Heart left ventricle (tissue), 16 donors: ENCODE measurements around the gene SPTBN1. TPM values are rescaled to one million over a fixed set of nuclear protein-coding genes. Genes with fewer than 3 reads are reported as not detected.

ENCODE experiments used
- ATAC-seq, 4 donors: fragments of 200-7000 bp; cut with Tn5 transposase; one replicate each; pipeline ENCODE4 v1.9.1; 2020 to 2022; ENCODE audit warnings: moderate library complexity in 4 of 4, mild to moderate bottlenecking in 3 of 4, moderate number of reproducible peaks in 1 of 4
- DNase-seq, 5 donors: peaks; one replicate each; pipeline ENCODE4 v3.0.0-alpha.2; 2020
- H3K27ac ChIP-seq, 12 donors: fragments of 200-600 bp; sonication (generic) in 4 of 12; one replicate each; pipeline versions ENCODE4 v1.5.0 to v1.8.0; 2016 to 2022; ENCODE audit warnings: mild to moderate bottlenecking in 2 of 12
- H3K27me3 ChIP-seq, 9 donors: fragments of 200-600 bp; sonication (generic) in 2 of 9; one replicate each; pipeline versions ENCODE4 v1.5.1 to v1.8.0; 2016 to 2022; ENCODE audit warnings: mild to moderate bottlenecking in 3 of 9
- H3K36me3 ChIP-seq, 9 donors: fragments of 200-600 bp; sonication (generic) in 2 of 9; one replicate each; pipeline versions ENCODE4 v1.5.0 to v1.8.0; 2018 to 2022; ENCODE audit warnings: mild to moderate bottlenecking in 2 of 9
- H3K4me1 ChIP-seq, 12 donors: fragments of 200-600 bp; sonication (generic) in 4 of 12; one replicate each; pipeline versions ENCODE4 v1.5.0 to v1.8.0; 2016 to 2022; ENCODE audit warnings: mild to moderate bottlenecking in 3 of 12
- H3K4me3 ChIP-seq, 12 donors: fragments of 200-600 bp; sonication (generic) in 4 of 12; one replicate each; pipeline versions ENCODE4 v1.5.0 to v1.8.0; 2017 to 2022; ENCODE audit warnings: mild to moderate bottlenecking in 9 of 12, moderate library complexity in 4 of 12
- H3K9me3 ChIP-seq, 12 donors: fragments of 200-600 bp; sonication (generic) in 4 of 12; one replicate each; pipeline versions ENCODE4 v1.5.0 to v1.8.0; 2016 to 2022; ENCODE audit warnings: mild to moderate bottlenecking in 1 of 12
- CTCF ChIP-seq, 12 donors: fragments of 200-600 bp; sonication (generic) in 4 of 12; IDR thresholded peaks; one replicate each; pipeline versions ENCODE4 v1.5.0 to v1.8.0; 2018 to 2022; ENCODE audit warnings: antibody characterized with exemption in 12 of 12, mild to moderate bottlenecking in 5 of 12
- POLR2A ChIP-seq, 2 donors: fragments of 450-650 bp; IDR thresholded peaks; one replicate each; pipeline ENCODE4 v1.6.1; 2017; ENCODE audit warnings: antibody characterized with exemption in 2 of 2, mild to moderate bottlenecking in 2 of 2, moderate library complexity in 2 of 2
- WGBS, 4 donors: extraction: QIAGEN DNeasy Blood & Tissue Kit in 2 of 4; methylation state at CpG; one replicate each; pipeline versions ENCODE4 v1.1.5 to v1.1.7; 2013 to 2018; 5-methylcytosine and 5-hydroxymethylcytosine counted together
- intact Hi-C, 10 donors: fragments of 100-400 bp; cut with DNase I; formaldehyde crosslinking; loops; one replicate each; pipeline versions ENCODE4 v1.11.1 to v1.14.2; 2022
- long read RNA-seq, 3 donors: library from polyadenylated mRNA; unstranded; transcript quantifications; one replicate each; pipeline ENCODE4 v2.0.0, GENCODE V29; 2020 to 2021
- polyA plus RNA-seq, 2 donors: library from polyadenylated mRNA; stranded (reverse); fragments of 200-250 nt; gene quantifications; one replicate each; pipeline ENCODE4 v1.2.3, GENCODE V29; 2013
- total RNA-seq, 9 donors: library from RNA; depleted of rRNA in 2 of 9; stranded (reverse); fragments of >200 nt in 2 of 9; fragmentation: NEBNext Ultra II Directional in 3 of 9; extraction: Animal tissue kit (Norgen Biotek cat#: 25700) in 3 of 9; gene quantifications; one replicate each; pipeline versions ENCODE4 v1.1.0 to v1.2.4, GENCODE V29; 2016 to 2023
- donor health status: ischemic (EF 13 %, LVEDD 7.1; RV severe dilation, severe dysfunction).
- donor health status: healthy with polysubstance abuse.
- donor health status: DM: no; HTN: yes; CAD: no.
- donor health status: DM: no; HTN: no; CAD: no.
- donor health status: ischemic (EF 25% LVEDD 6.9; RV normal size, moderate dysfunction).
- donor health status: ischemic (EF 25% LVEDD 5.7; RV mildly dilated, moderate dysfunction).
- donor health status: healthy.
- donor health status: DM: yes; HTN: yes; CAD: no.
- donor health status: ischemic (EF 35%, LVEDD 5.7; RV mildly dilated, moderate dysfunction).
- donor health status: nonischemic (EF 11% LVEDD 7.7; RV severe dilation, severe dysfunction).
- donor health status: DM: yes; HTN: yes; CAD: no.
- donor health status: PGD.
- donor health status: ischemic (EF 29% LVEDD 5.4; RV normal size, mild dysfunction).
- donor health status: nonischemic (EF 23%, LVEDD 6.1; RV moderate dilation, normal function).

SPTBN1 gene
- total RNA-seq (100 to 1,000 TPM; 378 to 659 (median 424) TPM), polyA plus RNA-seq (100 to 1,000 TPM; 124 to 170 TPM)
- long read RNA-seq, donor 1, transcript SPTBN1-204 (4 exons, 3,332 nt) = major isoform, 14 of 337 reads
- long read RNA-seq, donor 1, partial matches to known transcripts = 256 of 337 reads
- long read RNA-seq, donor 1, other reads (novel, unspliced or antisense) = 63 of 337 reads
- long read RNA-seq, donor 2, transcript SPTBN1-204 (4 exons, 3,332 nt) = major isoform, 14 of 269 reads
- long read RNA-seq, donor 2, partial matches to known transcripts = 183 of 269 reads
- long read RNA-seq, donor 2, other reads (novel, unspliced or antisense) = 68 of 269 reads
- long read RNA-seq, donor 3, transcript SPTBN1-204 (4 exons, 3,332 nt) = major isoform, 7 of 270 reads
- long read RNA-seq, donor 3, partial matches to known transcripts = 192 of 270 reads
- long read RNA-seq, donor 3, other reads (novel, unspliced or antisense) = 71 of 270 reads

GRCh38 chr2:54455563-54456361, at the start of gene SPTBN1:
Gene SPTBN1 (plus strand): TSS chr2:54456327. CDS start chr2:54526419, 70,092 bp downstream.
- 0 to 1% (median 1%) methylated on average over 21 to 62 of the region's 67 CpGs for WGBS, 4 donors
- TF ChIP-seq CTCF (IDR thresholded peaks at IDR 0.05) (peak in 3 of 12 donors; percentile 6 to 20 (median 15)), POLR2A (IDR thresholded peaks at IDR 0.05) (peak in 1 of 2 donors; percentile 63)
- peak within 1 kb of the TSS; percentile 72 to 98 (median 84) for H3K4me3 ChIP-seq
- H3K4me1 ChIP-seq = peaks cover 7 to 43% (median 30%) of the 10 kb centered on the region in 12 donors
- H3K27ac ChIP-seq = peak within 1 kb of the TSS; percentile 92 to 99 (median 97)
- peak; percentile 94 to 95 (median 95) for DNase-seq
- peaks cover 0 to 39% (median 0%) of the 10 kb centered on the region in 9 donors for H3K27me3 ChIP-seq
- peak; percentile 91 to 94 (median 94) for ATAC-seq
- H3K36me3 ChIP-seq = peaks cover 0 to 4% (median 0%) of the 10 kb centered on the region in 9 donors
- intact Hi-C loops = loop anchor here in 8 of 10 donors (1.0 to 10.0 kb wide), 14 partner anchors 33 to 251 kb away; a partner anchor contains a TSS
- no peaks in the 10 kb centered on the region for H3K9me3 ChIP-seq

GRCh38 chr2:54407693-54408092, 48.4 kb upstream of the SPTBN1 start:
- H3K4me1 ChIP-seq = peaks cover 0 to 43% (median 20%) of the 10 kb centered on the region in 12 donors
- DNase-seq (no peak), ATAC-seq (peak in 2 of 4 donors; percentile 47 to 69)
- TF ChIP-seq CTCF (IDR thresholded peaks at IDR 0.05) (no peak), POLR2A (IDR thresholded peaks at IDR 0.05) (no peak)
- no peaks in the 10 kb centered on the region for H3K9me3 ChIP-seq
- peak overlapping the region in 1 of 12 donors; percentile 1 for H3K27ac ChIP-seq
- H3K4me3 ChIP-seq = no peak overlapping the region
- intact Hi-C loops = no loop called here
- H3K27me3 ChIP-seq = no peaks in the 10 kb centered on the region
- H3K36me3 ChIP-seq = no peaks in the 10 kb centered on the region
- 61 to 76% (median 65%) methylated on average over 3 of the region's 3 CpGs for WGBS, 4 donors

- no peak for DNase-seq
- intact Hi-C loops = no loop called here
- 68 to 78% (median 75%) methylated on average over 3 of the region's 3 CpGs for WGBS, 4 donors
- peak overlapping the region in 1 of 12 donors; percentile 1 for H3K27ac ChIP-seq
- ATAC-seq = peak in 1 of 4 donors; percentile 19
- no peaks in the 10 kb centered on the region for H3K9me3 ChIP-seq
- no peaks in the 10 kb centered on the region for H3K27me3 ChIP-seq
- no peaks in the 10 kb centered on the region for H3K36me3 ChIP-seq
- peaks cover 0 to 37% (median 15%) of the 10 kb centered on the region in 12 donors for H3K4me1 ChIP-seq
- TF ChIP-seq POLR2A (IDR thresholded peaks at IDR 0.05) = no peak
- H3K4me3 ChIP-seq = no peak overlapping the region
These were observed 47.8 kb upstream of the SPTBN1 start for GRCh38 chr2:54408288-54408687.

GRCh38 chr2:54409752-54410151, 46.4 kb upstream of the SPTBN1 start:
- H3K27me3 ChIP-seq = no peaks in the 10 kb centered on the region
- DNase-seq (peak in 1 of 5 donors; percentile 39), ATAC-seq (peak in 3 of 4 donors; percentile 36 to 68 (median 59))
- no peaks in the 10 kb centered on the region for H3K36me3 ChIP-seq
- peak overlapping the region in 1 of 12 donors; percentile 25 for H3K27ac ChIP-seq
- H3K9me3 ChIP-seq = no peaks in the 10 kb centered on the region
- WGBS, 4 donors = 41 to 52% (median 48%) methylated on average over 5 of the region's 5 CpGs
- peaks cover 0 to 37% (median 12%) of the 10 kb centered on the region in 12 donors for H3K4me1 ChIP-seq
- no peak overlapping the region for H3K4me3 ChIP-seq
- TF ChIP-seq POLR2A (IDR thresholded peaks at IDR 0.05) (no peak), CTCF (IDR thresholded peaks at IDR 0.05) (no peak)
- intact Hi-C loops = loop anchor here in 1 of 10 donors (2.0 kb wide), 1 partner anchor 67 kb away; no protein-coding TSS in a partner anchor
